GM21723 (cell line): ENCODE data around the gene MCM3AP.
A peak's percentile ranks its signal among the peaks of the same experiment; 100 is the strongest.

Source experiments
- ATAC-seq: cut with Tn5 transposase; IDR thresholded peaks from one replicate; pipeline ENCODE4 v1.9.1; 2021; ENCODE audit warnings: mild to moderate bottlenecking, moderate library complexity; ENCODE audit not compliant: unreplicated experiment

The MCM3AP gene

DNA sequence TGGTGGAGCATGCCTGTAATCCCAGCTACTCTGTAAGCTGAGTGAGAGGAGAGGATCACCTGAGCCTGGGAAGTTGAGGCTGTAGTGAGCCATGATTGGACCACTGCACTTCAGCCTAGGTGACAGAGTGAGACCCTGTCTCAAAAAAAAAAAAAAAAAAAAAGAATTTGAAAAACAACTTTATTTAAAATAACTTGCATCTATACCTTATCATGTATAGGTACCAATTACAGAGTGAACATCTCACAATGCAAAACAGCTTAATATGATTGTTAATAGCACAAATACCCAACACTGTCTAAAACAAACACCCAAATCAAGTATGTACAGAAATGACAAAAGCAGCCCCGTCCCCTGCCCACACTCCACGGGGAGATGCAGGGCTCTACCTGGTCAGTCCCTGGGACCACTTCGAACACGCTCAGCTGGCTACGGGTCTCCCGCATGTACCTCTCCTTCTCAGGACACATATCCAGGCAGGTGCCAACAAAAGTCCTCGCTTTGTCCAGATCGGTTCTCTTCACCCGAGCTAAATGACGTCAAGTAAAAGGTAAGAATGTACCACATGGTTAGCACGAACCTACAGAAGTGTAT, 10.5 kb downstream of the MCM3AP start:
- ATAC-seq, result no peak

DNA sequence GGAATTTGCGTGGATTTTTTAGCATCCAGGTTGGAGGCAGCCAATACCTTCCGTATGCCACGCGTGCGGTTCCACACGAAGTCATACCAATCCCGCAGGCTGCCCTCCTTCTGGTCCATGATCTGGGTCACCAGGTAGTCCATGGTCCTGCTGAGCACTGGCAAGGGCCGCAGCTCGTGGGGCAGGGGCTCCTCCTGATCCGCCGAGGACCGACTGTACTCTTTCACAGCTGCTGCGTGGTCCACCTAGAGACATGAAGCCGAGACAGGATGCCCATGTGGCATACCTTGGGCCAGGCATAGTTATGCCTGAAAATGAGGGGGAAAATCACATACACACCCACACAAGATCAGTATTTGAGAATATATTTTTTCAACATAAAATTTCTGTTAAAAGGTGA, 12.1 kb downstream of the MCM3AP start:
- no peak for ATAC-seq

DNA sequence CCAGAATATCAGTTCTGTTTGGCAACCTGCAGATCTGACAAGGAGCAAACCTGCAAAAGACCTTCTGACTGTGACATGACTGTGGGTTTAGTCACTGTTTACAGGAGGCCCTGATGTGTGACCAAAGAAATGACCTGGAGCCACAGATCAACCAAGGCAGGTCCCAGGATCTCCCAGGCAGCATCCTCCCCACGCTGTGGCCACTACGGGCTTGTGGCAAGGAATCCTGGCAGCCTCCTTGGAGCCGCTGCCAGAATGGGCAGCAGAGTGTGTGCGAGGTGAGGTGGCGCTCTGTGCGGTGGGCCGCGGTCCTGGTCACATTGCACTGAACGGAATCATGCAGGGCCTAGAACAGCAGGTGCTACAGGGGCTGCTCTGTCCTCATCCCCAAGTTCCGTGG, 15.9 kb downstream of the MCM3AP start:
- ATAC-seq, result no peak

DNA sequence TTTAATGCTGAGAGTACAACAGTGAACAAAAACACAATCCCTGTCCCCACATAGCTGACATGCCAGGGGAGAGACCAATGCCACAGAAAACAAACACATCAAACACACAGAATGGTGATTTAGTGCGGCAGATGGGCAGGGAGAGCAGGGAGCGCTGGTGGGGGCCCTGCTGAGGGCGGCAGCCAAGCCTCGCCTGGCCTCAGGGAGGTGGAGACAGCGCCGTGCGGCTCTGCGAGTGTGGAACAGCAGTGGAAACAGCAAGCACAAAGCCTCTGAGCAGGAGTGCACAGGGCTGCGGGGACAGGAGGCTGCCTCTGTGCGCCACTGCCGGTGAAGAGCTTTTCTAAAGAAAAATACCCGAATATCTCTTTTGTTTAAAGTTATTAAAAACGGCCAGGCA, 17.0 kb downstream of the MCM3AP start:
- ATAC-seq, result no peak

DNA sequence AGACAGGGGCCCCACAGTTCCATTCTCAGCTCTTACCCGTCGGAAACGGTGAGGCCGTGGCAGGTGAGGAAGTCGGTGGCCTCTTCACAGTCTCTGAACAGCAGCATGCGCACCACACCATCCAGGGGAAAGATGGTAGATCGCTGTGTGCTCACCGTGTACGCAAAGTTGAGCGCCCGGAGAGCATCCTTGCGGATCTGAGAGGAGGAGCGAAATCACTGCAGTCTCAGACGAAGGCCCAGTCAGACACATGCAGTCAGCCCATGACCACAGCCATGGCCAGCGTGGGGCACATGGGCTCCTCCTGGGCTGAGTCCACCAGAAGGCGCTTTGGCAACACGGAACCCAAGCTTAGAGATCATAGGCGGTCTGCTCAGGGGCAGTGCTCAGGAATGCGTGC, 18.5 kb downstream of the MCM3AP start:
- no peak for ATAC-seq

DNA sequence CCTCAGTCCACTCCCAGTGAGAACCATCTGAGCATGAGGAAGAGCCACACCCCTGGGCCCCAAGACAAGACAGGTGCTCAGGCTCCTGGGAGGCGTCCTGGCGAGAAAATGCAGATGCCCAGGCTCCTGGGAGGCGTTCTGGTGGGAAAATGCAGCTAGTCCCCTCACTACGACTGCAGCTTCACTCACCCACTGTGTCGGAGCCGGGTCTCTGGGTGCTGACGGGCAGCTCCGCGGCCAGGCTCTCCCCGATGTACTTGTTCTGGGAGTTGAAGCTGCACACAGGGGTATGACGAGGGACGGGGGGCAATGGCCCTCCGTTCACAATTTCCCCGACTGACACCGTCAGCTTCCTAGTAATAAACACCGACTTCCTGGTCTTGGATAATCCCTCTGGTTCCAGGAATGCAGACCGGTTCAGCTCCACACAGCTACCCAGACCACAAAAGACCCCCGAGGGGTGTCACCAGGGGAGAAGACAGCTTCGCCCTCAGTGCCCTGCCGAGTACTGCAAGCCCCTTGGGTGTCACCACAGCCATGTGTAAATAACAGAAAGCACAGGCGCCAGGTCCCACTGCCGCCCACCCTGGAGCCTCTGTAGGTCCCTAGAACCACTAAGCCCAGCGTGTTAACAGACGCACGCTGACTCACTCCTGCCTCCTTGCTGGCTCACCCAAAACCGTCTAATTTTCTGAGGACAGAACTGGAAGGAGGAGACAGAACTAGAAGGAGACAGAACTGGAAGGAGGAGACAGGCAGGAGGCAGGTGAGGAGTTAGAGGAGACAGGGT, 19.5 kb downstream of the MCM3AP start:
- ATAC-seq, result no peak

DNA sequence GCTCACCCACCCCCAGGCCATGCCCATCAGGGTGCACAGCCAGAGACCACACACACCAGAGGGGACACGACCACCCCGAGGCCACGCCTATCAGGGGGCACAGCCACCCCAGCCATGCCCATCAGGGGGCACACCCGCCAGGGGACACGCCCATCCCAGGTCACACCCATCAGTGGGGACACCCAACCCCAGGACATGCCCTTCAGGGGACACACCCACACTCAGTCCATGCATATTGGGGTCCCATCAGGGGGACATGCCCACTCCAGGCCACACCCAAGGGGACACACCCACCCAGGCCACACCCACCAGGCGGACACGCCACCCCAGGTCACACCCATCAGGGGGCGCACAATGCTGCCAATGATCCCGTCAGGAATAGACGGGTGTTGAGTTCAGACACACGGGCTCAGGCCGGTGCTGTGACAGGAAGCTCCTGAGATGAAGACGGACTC, 20.7 kb downstream of the MCM3AP start:
- no peak for ATAC-seq

DNA sequence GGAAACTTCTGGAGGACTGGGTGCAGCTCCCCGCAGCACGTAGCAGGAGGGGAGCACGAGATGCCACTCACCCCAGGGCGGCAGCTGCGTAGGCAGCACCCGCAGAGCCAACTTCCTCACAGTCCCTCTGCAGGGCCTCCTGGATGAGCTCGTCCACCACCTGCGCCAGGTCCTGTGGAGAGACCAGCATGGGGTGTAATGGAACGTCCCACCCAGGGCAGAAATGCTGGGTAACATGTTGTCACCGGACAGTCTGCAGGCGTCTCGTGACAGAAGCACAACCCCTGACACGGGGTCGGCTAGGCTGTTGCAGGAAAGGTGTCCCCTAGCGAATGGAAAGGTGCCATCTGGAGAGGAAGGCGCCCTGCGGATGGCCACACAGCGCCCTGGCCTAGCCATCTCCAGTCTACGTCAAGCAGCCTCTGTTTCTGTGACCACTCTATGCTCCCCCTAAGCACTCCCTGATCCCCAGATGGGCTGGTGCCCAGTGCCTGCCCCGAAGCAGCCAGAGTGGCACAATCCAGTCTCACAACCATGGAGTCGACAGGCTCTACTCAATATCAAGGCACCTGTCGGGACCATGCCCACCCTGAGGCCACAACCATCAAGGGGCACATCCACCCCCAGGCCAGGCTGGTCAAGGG, 21.2 kb downstream of the MCM3AP start:
- no peak for ATAC-seq

DNA sequence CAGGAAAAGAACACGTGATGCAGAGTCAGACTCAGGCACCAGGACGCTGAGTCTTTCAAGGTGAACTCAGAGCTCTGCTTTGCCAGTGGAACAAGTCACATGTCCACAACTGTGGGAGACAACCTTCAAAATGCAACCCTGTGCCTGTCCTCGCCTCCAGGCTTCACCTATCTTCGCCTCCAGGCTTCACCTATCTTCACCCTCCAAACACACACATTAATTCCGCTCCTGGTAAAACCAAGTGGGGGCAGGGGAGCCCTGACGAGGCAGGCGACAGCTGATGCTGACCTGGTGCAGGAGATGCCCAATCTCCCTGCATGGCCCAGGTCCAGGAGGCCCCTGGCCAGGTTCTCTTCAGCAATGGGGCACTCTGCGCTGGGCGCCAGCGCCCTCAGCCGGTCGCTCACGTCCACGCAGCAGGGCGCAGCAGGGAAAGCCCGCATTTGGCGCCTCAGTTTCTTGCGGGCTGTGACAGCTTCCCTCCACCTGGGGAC, 28.9 kb downstream of the MCM3AP start:
- ATAC-seq, result no peak

DNA sequence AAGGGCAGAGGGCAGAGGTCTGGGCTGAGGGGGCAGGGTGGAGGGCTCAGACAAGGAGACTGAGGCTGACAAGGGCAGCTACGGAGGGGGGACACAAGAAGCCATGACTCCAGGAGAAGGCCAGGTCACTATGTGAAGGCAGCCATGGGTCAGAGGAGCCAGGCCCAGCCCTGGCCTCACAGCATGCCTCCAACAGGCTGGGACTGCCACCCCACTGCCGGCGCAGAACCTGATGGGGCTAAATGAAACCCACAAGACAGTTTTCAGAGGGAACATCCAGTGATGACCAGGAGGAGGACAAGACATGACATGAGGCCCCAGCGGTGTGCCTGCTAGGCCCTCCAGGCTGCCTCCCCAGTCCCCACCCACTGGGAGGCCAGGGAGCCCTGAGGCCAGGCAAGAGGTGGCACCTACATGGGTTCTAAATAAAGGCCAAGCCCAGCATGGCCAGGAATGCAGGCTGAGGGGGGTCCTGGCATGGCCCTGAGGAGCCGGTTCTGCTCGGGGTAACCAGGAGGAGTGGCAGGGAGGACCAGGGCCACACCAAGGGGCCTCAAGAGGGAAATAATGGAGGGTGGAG, 29.6 kb downstream of the MCM3AP start:
- no peak for ATAC-seq

DNA sequence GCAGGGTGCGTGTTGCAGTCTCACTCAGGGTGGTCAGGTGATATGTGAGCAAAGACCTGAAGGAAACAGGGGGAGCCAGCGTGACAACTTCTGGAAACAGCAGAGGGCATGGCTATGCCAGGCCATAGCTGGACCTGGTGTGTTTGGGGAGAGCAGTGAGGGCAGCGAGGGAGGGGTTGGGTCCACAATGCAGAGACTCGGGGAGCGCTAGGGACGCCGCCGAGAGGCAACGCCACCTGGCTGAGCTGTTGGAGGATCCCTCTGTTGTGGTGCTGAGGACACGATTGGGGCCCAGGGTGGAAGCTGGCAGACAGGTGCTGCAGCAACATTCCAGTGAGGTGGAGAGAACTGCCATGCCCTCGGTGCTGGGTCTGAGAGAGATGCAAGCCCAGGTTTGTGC, 30.2 kb downstream of the MCM3AP start:
- ATAC-seq, result no peak

DNA sequence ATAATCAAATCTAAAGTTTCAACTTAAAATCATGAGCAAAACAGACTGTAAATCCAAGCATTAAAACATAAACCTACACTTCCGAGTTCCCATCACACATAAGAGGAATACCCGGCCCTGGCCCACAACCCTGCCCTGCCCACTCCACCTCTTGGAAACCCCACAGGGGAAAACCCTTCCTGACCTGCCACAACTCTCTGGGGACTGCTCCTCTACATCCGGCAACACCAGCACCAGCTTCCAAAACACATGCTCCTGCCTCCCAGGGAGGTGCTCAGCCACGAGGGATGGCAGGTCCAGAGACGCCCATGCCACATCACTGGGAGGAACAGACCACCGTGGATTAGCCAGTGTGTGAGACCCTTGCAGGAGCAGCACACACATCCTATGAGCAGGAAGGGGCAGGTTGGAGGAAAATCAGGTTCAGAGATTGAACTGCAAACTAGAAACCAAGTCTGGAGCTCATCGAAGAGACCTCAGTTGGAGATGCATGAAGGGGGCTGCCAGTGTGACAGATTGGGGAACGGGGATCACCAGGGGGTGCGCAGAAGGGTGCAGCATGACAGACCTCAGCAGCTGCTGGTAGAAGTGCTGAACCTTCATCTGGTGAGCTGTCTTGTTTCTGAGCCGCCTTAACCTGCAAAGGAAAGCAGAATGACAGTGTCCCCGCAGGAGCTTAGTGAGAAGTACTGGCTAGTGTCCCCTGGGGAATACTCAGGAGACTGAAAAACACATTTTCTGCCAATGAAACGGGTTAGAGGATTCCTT, 31.0 kb downstream of the MCM3AP start:
- no peak for ATAC-seq

DNA sequence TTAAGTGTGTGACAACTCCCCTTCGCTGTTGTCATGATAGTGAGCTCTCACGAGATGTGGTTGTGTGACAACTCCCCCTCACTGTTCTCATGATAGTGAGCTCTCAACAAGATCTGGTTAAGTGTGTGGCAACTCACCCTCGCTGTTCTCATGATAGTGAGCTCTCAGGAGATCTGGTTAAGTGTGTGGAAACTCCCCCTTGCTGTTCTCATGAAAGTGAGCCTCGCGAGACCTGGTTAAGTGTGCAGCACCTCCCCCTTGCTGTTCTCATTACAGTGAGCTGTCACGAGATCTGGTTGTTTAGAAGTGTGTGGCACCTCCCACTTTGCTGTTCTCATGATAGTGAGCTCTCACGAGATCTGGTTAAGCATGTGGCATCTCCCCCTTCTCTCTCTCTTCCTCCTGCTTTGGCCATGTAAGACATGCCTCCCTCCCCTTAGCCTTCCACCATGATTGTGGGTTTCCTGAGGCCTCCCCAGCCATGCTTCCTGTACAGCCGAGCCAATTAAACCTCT, 31.7 kb downstream of the MCM3AP start:
- ATAC-seq, result peak; percentile 68

DNA sequence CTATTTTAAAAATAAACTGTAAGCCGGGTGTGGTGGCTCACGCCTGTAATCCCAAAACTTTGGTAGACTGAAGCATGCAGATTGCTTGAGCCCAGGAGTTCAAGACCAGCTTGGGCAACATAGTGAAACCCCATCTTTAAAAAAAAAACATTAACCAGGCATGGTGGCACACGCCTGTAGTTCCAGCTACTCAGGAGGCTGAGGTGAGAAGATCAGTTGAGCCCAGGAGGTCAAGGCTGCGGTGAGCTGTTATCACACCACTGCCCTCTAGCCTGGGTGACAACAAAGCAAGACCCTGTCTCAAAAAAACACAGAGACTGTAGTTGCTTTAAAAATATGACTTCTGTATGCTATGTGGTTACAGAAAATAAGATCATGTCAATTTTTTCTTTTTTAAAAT, 32.6 kb downstream of the MCM3AP start:
- ATAC-seq, result no peak

DNA sequence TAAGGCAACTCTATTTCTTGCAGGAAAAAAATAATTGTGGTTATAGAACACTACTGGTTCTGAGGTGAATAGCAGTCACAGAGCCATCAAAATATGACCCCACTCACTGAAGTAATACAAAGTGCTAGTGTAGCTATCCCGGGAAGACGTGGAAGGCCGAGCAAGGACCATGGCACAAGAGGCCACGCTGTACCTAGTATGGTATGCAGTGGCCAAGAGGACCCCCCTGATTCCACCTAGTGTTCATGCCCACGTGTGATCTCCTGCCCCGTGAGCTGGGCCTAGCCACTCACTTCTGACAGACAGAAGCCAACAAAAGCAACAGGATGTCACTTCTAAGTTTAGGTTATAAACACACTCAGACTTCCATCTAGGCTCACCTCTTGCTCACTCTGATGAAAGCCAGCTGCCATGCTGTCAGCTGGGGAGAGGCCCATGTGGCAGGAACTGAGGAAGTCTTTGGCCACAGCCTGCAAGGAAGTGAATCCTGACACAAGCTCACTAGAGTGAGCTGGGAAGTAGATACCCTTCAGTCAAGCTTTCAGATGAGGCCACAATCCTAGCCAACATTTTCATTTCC, 35.2 kb downstream of the MCM3AP start:
- ATAC-seq, result no peak

DNA sequence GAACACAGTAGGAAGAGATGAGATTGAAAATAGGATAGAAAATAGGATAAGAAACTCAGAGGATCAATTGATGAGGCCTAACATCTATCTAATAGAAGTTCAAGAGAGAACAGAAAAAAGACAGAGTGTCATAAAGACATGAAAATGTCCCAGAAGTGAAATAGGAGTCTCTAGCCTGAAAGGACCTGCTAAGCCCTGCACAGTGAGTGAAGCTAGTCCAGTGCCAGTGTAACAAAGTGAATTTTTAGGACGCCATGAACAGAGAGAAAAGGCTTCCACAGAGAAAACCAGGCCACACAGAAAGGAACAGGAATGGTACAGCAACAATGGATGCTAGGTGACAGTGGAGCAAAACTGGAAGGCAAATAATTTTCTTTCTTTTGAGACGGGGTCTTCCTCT, 36.6 kb downstream of the MCM3AP start:
- ATAC-seq, result no peak

DNA sequence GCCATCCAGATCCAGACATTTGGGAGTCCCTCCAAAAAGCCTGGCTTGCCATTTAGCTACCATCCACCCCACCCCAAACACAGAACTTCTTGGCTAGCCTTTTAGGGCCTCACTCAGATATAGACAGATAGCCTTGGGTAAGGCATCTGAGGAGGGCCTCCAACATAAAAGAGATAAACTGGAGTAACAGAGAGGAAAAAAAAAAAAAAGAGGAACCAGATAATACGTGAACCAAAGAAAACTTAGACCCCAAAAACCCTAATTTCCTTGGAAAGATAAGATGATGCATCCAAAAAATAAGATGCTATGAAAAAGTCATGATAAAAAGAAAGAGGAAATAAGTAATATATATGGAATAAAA, 37.0 kb downstream of the MCM3AP start:
- ATAC-seq, result no peak

DNA sequence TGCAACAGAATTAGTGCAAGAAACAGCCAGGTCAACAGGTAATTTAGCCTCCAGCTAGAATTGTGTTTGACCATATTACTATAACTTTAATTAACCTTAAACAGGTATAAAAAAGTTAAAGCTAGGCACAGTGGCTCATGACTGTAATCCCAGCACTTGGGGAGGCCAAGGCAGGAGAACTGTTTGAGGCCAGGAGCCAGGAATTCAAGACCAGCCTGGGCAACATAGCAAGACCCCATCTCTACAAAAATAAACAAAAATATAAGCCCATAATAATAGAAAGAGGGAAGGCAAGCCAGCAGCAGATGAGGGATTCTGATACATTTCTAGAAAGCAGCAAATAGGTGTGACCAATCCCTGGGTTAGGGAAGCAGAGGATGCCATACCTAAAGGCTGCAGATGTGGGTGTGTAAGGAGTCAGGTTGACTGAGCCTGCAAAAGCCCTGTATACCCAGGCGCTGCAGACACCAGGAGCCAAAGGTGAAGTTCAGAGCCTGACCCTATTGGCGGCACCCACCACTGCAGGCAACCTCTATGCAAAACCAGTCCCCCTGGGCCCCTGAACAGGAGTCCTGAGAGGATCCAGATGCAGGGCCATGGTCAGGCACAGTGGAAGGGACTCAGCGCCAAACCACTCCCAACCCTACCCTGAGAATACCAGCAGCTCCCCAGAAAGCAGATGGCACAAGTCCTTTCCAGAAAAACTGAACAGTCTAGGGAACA, 37.6 kb downstream of the MCM3AP start:
- ATAC-seq, result no peak

DNA sequence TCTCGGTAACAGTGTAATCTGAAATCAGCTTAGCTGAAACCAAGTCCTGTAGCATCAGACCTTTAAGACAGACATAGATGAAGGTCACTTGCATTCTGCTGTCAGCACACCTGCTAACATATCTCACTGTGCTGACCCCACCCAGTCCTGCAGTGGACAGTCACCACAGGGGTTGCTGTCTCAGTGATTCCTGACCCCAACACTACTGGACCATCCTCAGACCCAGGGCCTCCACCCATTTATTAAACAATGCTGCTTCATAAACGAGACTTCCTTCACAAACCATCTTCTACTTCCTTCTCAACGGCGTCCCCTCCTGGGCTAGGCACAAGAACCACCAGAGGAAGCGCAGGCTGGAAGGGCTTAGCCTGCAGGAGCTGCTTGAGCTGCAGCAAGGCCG, 39.1 kb downstream of the MCM3AP start:
- ATAC-seq, result no peak
